Calu3 (cell line): ENCODE measurements around the gene DOCK7. TPM values are rescaled to one million over a fixed set of nuclear protein-coding genes. Genes with fewer than 3 reads are reported as not detected.

Source experiments
- BruUV-seq: library from RNA; stranded (reverse); fragments of 400-500 nt; replicated peaks from 2 replicates; lab custom pipeline; 2021; lab: Mats Ljungman, UMichigan
- CTCF ChIA-PET: fragments of 300-600 bp; sonication (Branson Sonifier 250); formaldehyde crosslinking; loops from one replicate; lab custom pipeline; 2022; ENCODE audit warnings: antibody characterized with exemption; lab: Charles Lee
- DNase-seq: peaks from one replicate; pipeline ENCODE4 v3.0.0; 2022
- H3K27ac Mint-ChIP-seq: one replicate; pipeline ENCODE4 v1.8.0; 2022; ENCODE audit warnings: mixed read lengths; ENCODE audit not compliant: unreplicated experiment
- H3K27me3 Mint-ChIP-seq: one replicate; pipeline ENCODE4 v1.8.0; 2022; ENCODE audit warnings: mixed read lengths; ENCODE audit not compliant: unreplicated experiment
- H3K36me3 Mint-ChIP-seq: one replicate; pipeline ENCODE4 v1.8.0; 2022; ENCODE audit warnings: mild to moderate bottlenecking, moderate library complexity, mixed read lengths; ENCODE audit not compliant: insufficient read depth, unreplicated experiment
- H3K4me1 Mint-ChIP-seq: one replicate; pipeline ENCODE4 v1.8.0; 2022; ENCODE audit warnings: mild to moderate bottlenecking, low read depth, mixed read lengths; ENCODE audit not compliant: unreplicated experiment
- H3K4me3 Mint-ChIP-seq: one replicate; pipeline ENCODE4 v1.8.0; 2022; ENCODE audit warnings: mild to moderate bottlenecking, low read depth, moderate library complexity, mixed read lengths; ENCODE audit not compliant: unreplicated experiment
- H3K9me3 Mint-ChIP-seq: one replicate; pipeline ENCODE4 v1.8.0; 2022; ENCODE audit warnings: low read depth, mixed read lengths; ENCODE audit not compliant: unreplicated experiment
- intact Hi-C: fragments of 100-400 bp; cut with micrococcal nuclease; formaldehyde crosslinking; loops from one replicate; pipeline ENCODE4 v1.10.0; 2022; ENCODE audit not compliant: unreplicated experiment
- total RNA-seq: library from RNA; stranded (reverse); gene quantifications from 2 replicates; pipeline ENCODE4 v1.2.3, GENCODE V29; 2022
- TF ChIP-seq, protein P1 (sequence below): fragments of 200-600 bp; IDR thresholded peaks from one replicate; pipeline ENCODE4 v1.8.0; 2022; ENCODE audit warnings: antibody characterized with exemption; ENCODE audit not compliant: unreplicated experiment

Gene DOCK7
- total RNA-seq, 1 experiment from 2014 or later, result 48.6 TPM

DNA sequence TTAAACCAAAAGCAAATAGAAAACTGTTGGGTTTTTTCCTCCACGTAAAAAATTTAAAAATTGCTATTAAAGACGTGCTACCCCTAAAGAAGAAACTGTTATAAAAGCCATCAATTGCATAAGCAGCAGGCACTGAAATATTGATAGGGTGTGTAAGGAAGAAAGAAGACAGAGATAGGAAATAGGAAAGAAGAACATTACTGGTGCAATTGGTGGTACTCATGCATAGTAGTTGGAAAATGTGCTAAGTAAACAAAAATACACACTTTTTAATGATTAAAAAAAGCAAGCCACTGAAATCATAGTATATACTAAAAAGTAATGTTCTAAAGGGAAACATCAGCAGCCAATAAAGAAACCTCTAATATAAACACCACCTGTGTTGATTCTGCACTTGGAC is 143.6 kb downstream of the DOCK7 start:
- no peak overlapping the region for H3K4me3 Mint-ChIP-seq
- DNase-seq, result no peak
- H3K36me3 Mint-ChIP-seq, result no peaks in the 10 kb centered on the region
- H3K27ac Mint-ChIP-seq, result no peak overlapping the region
- intact Hi-C loops, result no loop called here
- H3K27me3 Mint-ChIP-seq, result no peaks in the 10 kb centered on the region
- no peaks in the 10 kb centered on the region for H3K9me3 Mint-ChIP-seq
- TF ChIP-seq, protein P1, sequence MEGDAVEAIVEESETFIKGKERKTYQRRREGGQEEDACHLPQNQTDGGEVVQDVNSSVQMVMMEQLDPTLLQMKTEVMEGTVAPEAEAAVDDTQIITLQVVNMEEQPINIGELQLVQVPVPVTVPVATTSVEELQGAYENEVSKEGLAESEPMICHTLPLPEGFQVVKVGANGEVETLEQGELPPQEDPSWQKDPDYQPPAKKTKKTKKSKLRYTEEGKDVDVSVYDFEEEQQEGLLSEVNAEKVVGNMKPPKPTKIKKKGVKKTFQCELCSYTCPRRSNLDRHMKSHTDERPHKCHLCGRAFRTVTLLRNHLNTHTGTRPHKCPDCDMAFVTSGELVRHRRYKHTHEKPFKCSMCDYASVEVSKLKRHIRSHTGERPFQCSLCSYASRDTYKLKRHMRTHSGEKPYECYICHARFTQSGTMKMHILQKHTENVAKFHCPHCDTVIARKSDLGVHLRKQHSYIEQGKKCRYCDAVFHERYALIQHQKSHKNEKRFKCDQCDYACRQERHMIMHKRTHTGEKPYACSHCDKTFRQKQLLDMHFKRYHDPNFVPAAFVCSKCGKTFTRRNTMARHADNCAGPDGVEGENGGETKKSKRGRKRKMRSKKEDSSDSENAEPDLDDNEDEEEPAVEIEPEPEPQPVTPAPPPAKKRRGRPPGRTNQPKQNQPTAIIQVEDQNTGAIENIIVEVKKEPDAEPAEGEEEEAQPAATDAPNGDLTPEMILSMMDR, result no peak
- BruUV-seq, result no TSS peak
- H3K4me1 Mint-ChIP-seq, result no peaks in the 10 kb centered on the region
- CTCF ChIA-PET, result no interaction called here

DNA sequence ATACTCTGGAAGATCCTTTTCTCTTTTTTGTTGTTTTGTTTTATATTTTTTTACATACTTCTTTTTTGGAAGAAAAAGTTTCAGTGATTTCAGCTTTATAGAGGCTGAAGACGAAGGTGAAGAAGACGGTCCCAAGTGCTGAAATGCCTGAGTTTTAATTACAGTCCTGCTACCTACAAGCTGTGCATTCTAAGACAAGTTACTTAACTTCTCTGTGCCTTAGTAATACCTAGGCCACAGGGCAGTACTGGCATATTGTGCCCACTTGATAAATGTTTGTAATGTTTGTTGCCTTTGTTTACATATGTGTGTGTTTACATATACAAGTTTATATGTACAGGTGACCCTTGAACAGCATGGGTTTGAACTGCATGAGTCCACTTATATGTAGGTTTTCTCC is 147.1 kb downstream of the DOCK7 start:
- intact Hi-C loops, result no loop called here
- DNase-seq, result no peak
- CTCF ChIA-PET, result interaction anchor here (0.6 to 1.1 kb wide), 2 partner anchors 9 to 206 kb away, joined by 3 read pairs; no protein-coding TSS in a partner anchor
- H3K9me3 Mint-ChIP-seq, result no peaks in the 10 kb centered on the region
- BruUV-seq, result no TSS peak
- H3K27ac Mint-ChIP-seq, result no peak overlapping the region
- TF ChIP-seq, protein P1, result no peak
- no peaks in the 10 kb centered on the region for H3K27me3 Mint-ChIP-seq
- H3K4me3 Mint-ChIP-seq, result no peak overlapping the region
- H3K36me3 Mint-ChIP-seq, result peaks cover 5% of the 10 kb centered on the region
- no peaks in the 10 kb centered on the region for H3K4me1 Mint-ChIP-seq

DNA sequence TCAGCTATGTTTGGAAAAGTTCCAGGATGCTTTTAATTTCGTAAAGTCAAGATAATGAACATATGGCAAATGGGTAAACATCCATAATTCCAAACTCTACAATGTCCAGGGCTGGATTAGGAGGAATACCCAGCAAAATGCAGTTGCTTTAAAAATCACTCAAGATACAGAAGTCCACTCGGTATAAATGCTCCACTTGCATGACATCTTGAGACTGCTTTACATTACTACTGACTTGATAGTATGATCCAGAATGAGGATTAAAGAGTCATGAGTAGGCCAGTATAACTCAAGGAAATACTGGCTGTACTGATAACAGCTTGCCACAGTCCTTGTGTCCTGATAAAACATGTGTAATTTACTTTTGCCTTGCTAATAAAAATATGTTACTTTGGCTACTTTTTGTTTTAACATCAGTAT is 149.1 kb downstream of the DOCK7 start:
- DNase-seq, result no peak
- intact Hi-C loops, result no loop called here
- Mint-ChIP-seq H3K9me3 (no peaks in the 10 kb centered on the region), H3K27ac (no peak overlapping the region), H3K4me1 (no peaks in the 10 kb centered on the region), H3K4me3 (no peak overlapping the region), H3K27me3 (no peaks in the 10 kb centered on the region), H3K36me3 (peaks cover 5% of the 10 kb centered on the region)
- TF ChIP-seq, protein P1, result no peak
- CTCF ChIA-PET, result no interaction called here
- BruUV-seq, result no TSS peak

DNA sequence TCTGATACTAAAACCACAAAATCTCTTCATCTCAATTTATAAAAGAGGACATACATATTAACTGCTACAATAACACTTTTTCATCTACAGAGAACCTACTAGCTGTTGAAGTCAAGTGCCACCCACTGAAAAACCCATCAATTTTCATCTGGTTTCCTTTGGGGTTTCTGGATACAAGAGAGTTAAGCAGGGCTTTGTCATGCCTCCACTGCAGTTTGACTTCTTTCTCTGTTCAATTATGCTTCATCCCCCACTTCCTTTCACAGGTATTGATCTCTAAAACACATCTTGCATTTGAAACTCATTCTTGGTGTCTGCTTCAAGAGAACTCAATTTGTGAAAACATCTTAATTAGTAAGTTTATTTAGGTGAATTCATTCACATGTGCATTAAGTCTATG is 151.3 kb downstream of the DOCK7 start:
- H3K4me3 Mint-ChIP-seq, result no peak overlapping the region
- intact Hi-C loops, result no loop called here
- H3K27ac Mint-ChIP-seq, result no peak overlapping the region
- BruUV-seq, result no TSS peak
- no peaks in the 10 kb centered on the region for H3K27me3 Mint-ChIP-seq
- TF ChIP-seq, protein P1, result no peak
- H3K36me3 Mint-ChIP-seq, result peaks cover 5% of the 10 kb centered on the region
- no peaks in the 10 kb centered on the region for H3K4me1 Mint-ChIP-seq
- CTCF ChIA-PET, result interaction anchor here (0.6 kb wide), 1 partner anchor 74 kb away, joined by 4 read pairs; no protein-coding TSS in a partner anchor
- DNase-seq, result no peak
- H3K9me3 Mint-ChIP-seq, result no peaks in the 10 kb centered on the region
